IMR-90 (cell line): Measurements from ENCODE around the gene CSNK1D. TPM values are rescaled to one million over a fixed set of nuclear protein-coding genes. Genes with fewer than 3 reads are reported as not detected.

Experiments
- ATAC-seq: fragments of 200-7000 bp; cut with Tn5 transposase; 2 replicates; pipeline ENCODE4 v1.9.1; 2020; ENCODE audit warnings: low read depth, mild to moderate bottlenecking, moderate library complexity
- BruUV-seq: library from RNA; stranded (reverse); fragments of 400-500 nt; replicated peaks from 2 replicates; lab custom pipeline; 2021; lab: Mats Ljungman, UMichigan
- CTCF ChIA-PET: fragments of 300-600 bp; formaldehyde crosslinking; extraction: SDS; loops from one replicate; lab custom pipeline; 2021; ENCODE audit warnings: antibody characterized with exemption; lab: Yijun Ruan, JAX
- POLR2A ChIA-PET: fragments of 300-600 bp; sonication (Branson Sonifier 250); formaldehyde crosslinking; loops from one replicate; lab custom pipeline; 2022; ENCODE audit warnings: antibody characterized with exemption; ENCODE audit not compliant: unreplicated experiment; lab: Charles Lee
- DNase-seq: peaks from one replicate; pipeline ENCODE4 v3.0.0; 2013
- H2AFZ ChIP-seq: replicated peaks from 2 replicates; pipeline ENCODE3; 2013; ENCODE audit warnings: low read length, mild to moderate bottlenecking; ENCODE audit not compliant: poor library complexity
- H2AK5ac ChIP-seq: 2 replicates; pipeline ENCODE4 v1.6.1; 2013; ENCODE audit warnings: low read depth, low read length, inconsistent platforms
- H2AK9ac ChIP-seq: replicated peaks from 2 replicates; pipeline ENCODE3; 2013; ENCODE audit warnings: mild to moderate bottlenecking, low read depth, low read length, moderate library complexity; ENCODE audit not compliant: poor library complexity
- H2BK120ac ChIP-seq: 2 replicates; pipeline ENCODE4 v1.6.1; 2013; ENCODE audit warnings: low read depth, low read length, inconsistent platforms
- H2BK15ac ChIP-seq: 3 replicates; pipeline ENCODE4 v1.6.1; 2013; ENCODE audit warnings: low read depth, low read length, inconsistent platforms
- H2BK20ac ChIP-seq: 2 replicates; pipeline ENCODE4 v1.6.1; 2013; ENCODE audit warnings: low read depth, mild to moderate bottlenecking, inconsistent platforms, low read length, moderate library complexity
- H2BK5ac ChIP-seq: 2 replicates; pipeline ENCODE4 v1.6.1; 2013; ENCODE audit warnings: mild to moderate bottlenecking, low read depth, low read length, inconsistent platforms; ENCODE audit not compliant: poor library complexity, severe bottlenecking
- H3K14ac ChIP-seq: replicated peaks from 2 replicates; pipeline ENCODE4 v1.6.1; 2013; ENCODE audit warnings: low read depth, low read length, inconsistent platforms
- H3K18ac ChIP-seq: 2 replicates; pipeline ENCODE4 v1.6.1; 2013; ENCODE audit warnings: low read depth, low read length, control low read depth
- H3K23ac ChIP-seq: 2 replicates; pipeline ENCODE4 v1.6.1; 2013; ENCODE audit warnings: low read depth, low read length, inconsistent platforms
- H3K27ac ChIP-seq: 2 replicates; pipeline ENCODE4 v1.5.1; 2013; ENCODE audit warnings: mild to moderate bottlenecking, control low read depth, low read length; ENCODE audit not compliant: insufficient read depth
- H3K27me3 ChIP-seq: 2 replicates; pipeline ENCODE4 v1.6.1; 2013; ENCODE audit warnings: low read length; ENCODE audit not compliant: control insufficient read depth, insufficient read depth
- H3K36me3 ChIP-seq: 2 replicates; pipeline ENCODE4 v1.6.1; 2013; ENCODE audit warnings: low read length, mixed read lengths; ENCODE audit not compliant: control insufficient read depth, insufficient read depth
- H3K4ac ChIP-seq: 2 replicates; pipeline ENCODE4 v1.6.1; 2013; ENCODE audit warnings: low read depth, low read length, inconsistent platforms
- H3K4me1 ChIP-seq: 2 replicates; pipeline ENCODE4 v1.6.1; 2013; ENCODE audit warnings: low read length, mixed read lengths; ENCODE audit not compliant: control insufficient read depth, insufficient read depth
- H3K4me2 ChIP-seq: 2 replicates; pipeline ENCODE4 v1.6.1; 2013; ENCODE audit warnings: low read depth, mild to moderate bottlenecking, control low read depth, low read length, moderate library complexity
- H3K4me3 ChIP-seq: 2 replicates; pipeline ENCODE4 v1.5.1; 2013; ENCODE audit warnings: low read depth, mild to moderate bottlenecking, control low read depth, low read length, moderate library complexity; ENCODE audit not compliant: insufficient read depth
- H3K56ac ChIP-seq: 2 replicates; pipeline ENCODE4 v1.6.1; 2013; ENCODE audit warnings: low read length, inconsistent platforms; ENCODE audit not compliant: insufficient read depth; ENCODE audit errors: extremely low read depth
- H3K79me1 ChIP-seq, 2 experiments: 2 replicates each; pipeline ENCODE4 v1.6.1; 2013; ENCODE audit warnings: low read length in 2 of 2, inconsistent platforms in 1 of 2, low read depth in 1 of 2
- H3K9ac ChIP-seq: 2 replicates; pipeline ENCODE4 v1.6.1; 2013; ENCODE audit warnings: low read depth, low read length, control low read depth
- H3K9me1 ChIP-seq: 2 replicates; pipeline ENCODE4 v1.6.1; 2013; ENCODE audit warnings: low read length, inconsistent platforms; ENCODE audit not compliant: insufficient read depth
- H3K9me3 ChIP-seq: 2 replicates; pipeline ENCODE4 v1.6.1; 2013; ENCODE audit warnings: low read length; ENCODE audit not compliant: control insufficient read depth, insufficient read depth
- H4K20me1 ChIP-seq: 2 replicates; pipeline ENCODE4 v1.6.1; 2013; ENCODE audit warnings: low read length, inconsistent platforms; ENCODE audit not compliant: insufficient read depth
- H4K5ac ChIP-seq: 2 replicates; pipeline ENCODE4 v1.6.1; 2013; ENCODE audit warnings: mild to moderate bottlenecking, low read depth, low read length, control low read depth
- H4K8ac ChIP-seq, 2 experiments: 2 replicates each; pipeline ENCODE4 v1.6.1; 2013; ENCODE audit warnings: low read depth in 2 of 2, low read length in 2 of 2, control low read depth in 1 of 2, inconsistent platforms in 1 of 2
- H4K91ac ChIP-seq: 2 replicates; pipeline ENCODE4 v1.6.1; 2013; ENCODE audit warnings: low read depth, low read length, inconsistent platforms; ENCODE audit not compliant: insufficient read depth
- CEBPB ChIP-seq: IDR thresholded peaks from 2 replicates; pipeline ENCODE4 v1.6.1; 2012; ENCODE audit warnings: low read depth, low read length, improper control_type of control experiment
- MAFK ChIP-seq: IDR thresholded peaks from 2 replicates; pipeline ENCODE4 v1.6.1; 2012; ENCODE audit warnings: low read depth, low read length, improper control_type of control experiment
- MXI1 ChIP-seq: IDR thresholded peaks from 2 replicates; pipeline ENCODE4 v1.6.1; 2012; ENCODE audit warnings: low read depth, mild to moderate bottlenecking, low read length, moderate library complexity, borderline replicate concordance
- RAD21 ChIP-seq: IDR thresholded peaks from 2 replicates; pipeline ENCODE4 v1.6.1; 2012; ENCODE audit warnings: low read length, improper control_type of control experiment
- RCOR1 ChIP-seq: IDR thresholded peaks from 2 replicates; pipeline ENCODE4 v1.6.1; 2012; ENCODE audit warnings: mild to moderate bottlenecking, low read length, improper control_type of control experiment; ENCODE audit not compliant: insufficient replicate concordance
- RFX5 ChIP-seq: IDR thresholded peaks from 2 replicates; pipeline ENCODE4 v1.8.0; 2012; ENCODE audit warnings: low read depth, mild to moderate bottlenecking, low read length, moderate library complexity
- WGBS, 2 experiments: methylation state at CpG; one replicate each; pipeline versions ENCODE4 v1.1.5 to v1.1.7; 2013; ENCODE audit warnings: missing lambda C conversion rate in 2 of 2; ENCODE audit not compliant: insufficient read length in 1 of 2; ENCODE audit errors: extremely low coverage in 2 of 2; 5-methylcytosine and 5-hydroxymethylcytosine counted together
- dilution Hi-C: fragments of 300-500 bp; cut with HindIII; formaldehyde crosslinking; loops from one replicate; pipeline ENCODE4 v1.14.3; 2018; ENCODE audit warnings: low sequenced_read_pairs; ENCODE audit not compliant: unreplicated experiment
- in situ Hi-C: fragments of 300-500 bp; cut with MboI; formaldehyde crosslinking; loops from 3 replicates; pipeline ENCODE4 v1.14.3; 2019; ENCODE audit warnings: low sequenced_read_pairs, inconsistent platforms, mixed read lengths
- intact Hi-C: fragments of 100-400 bp; cut with micrococcal nuclease; formaldehyde crosslinking; loops from 2 replicates; pipeline ENCODE4 v1.10.0; 2022
- polyA plus RNA-seq, 3 experiments: library from polyadenylated mRNA; depleted of rRNA; stranded (reverse); fragments of >200 nt; gene quantifications; 2 replicates each; pipeline ENCODE4 v1.2.3, GENCODE V29; 2012; ENCODE audit warnings: low replicate concordance in 1 of 3
- total RNA-seq: library from RNA; depleted of rRNA; stranded (reverse); fragments of >200 nt; gene quantifications from 2 replicates; pipeline ENCODE4 v1.2.3, GENCODE V29; 2012
- TF ChIP-seq, protein P1 (sequence below): conservative IDR thresholded peaks from 2 replicates; pipeline ENCODE4 v1.5.1; 2012; ENCODE audit warnings: mild to moderate bottlenecking, low read depth, low read length, improper control_type of control experiment

Gene CSNK1D
- total and polyA plus RNA-seq, 2 of the 4 experiments (the other 2 are of a cell fraction) = 47.1 to 186 TPM

DNA sequence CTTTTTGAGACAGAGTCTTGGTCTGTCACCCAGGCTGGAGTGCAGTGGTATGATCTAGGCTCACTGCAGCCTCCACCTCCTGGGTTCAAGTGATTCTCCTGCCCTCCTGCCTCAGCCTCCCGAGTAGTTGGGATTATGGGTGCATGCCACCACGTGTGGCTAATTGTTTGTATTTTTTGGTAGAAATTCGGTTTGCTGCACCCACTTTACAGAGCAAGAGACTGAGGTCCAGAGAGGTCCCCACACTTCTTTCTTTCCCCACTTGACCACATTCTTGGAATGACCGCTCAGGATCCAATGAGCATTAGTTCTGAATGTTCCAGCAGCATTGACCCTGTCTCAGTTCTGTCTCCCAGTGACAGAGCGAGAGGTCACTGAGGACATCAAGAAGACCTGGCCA is 50.0 kb downstream of the CSNK1D start:
- CTCF ChIA-PET = no interaction called here
- no peak overlapping the region for H2AK9ac ChIP-seq
- WGBS, 2 experiments = no CpG with 5 or more reads among the region's 5 CpGs

More for the DNA sequence above, 50.0 kb downstream of the CSNK1D start:
- Histone ChIP-seq H3K9me1 (peaks cover 4% of the 10 kb centered on the region), H4K5ac (no peak overlapping the region), H3K27me3 (no peaks in the 10 kb centered on the region), H3K9ac (no peak overlapping the region), H3K4me2 (no peak overlapping the region), H2AK5ac (no peak overlapping the region), H3K9me3 (no peaks in the 10 kb centered on the region), H2BK5ac (no peak overlapping the region), H2AFZ (no peak overlapping the region), H2BK120ac (no peak overlapping the region), H3K56ac (no peak overlapping the region), H3K79me1 (peaks cover 7 to 49% of the 10 kb centered on the region in 2 experiments; a peak in 3 of 4 replicates), H4K8ac (no peak overlapping the region), H3K36me3 (no peaks in the 10 kb centered on the region), H2BK20ac (no peak overlapping the region), H3K18ac (no peak overlapping the region), H3K4ac (no peak overlapping the region), H3K27ac (no peak overlapping the region), H3K4me1 (peaks cover 14% of the 10 kb centered on the region), H4K20me1 (no peaks in the 10 kb centered on the region), H2BK15ac (no peak overlapping the region), H3K23ac (no peak overlapping the region), H3K4me3 (no peak overlapping the region), H4K91ac (no peak overlapping the region), H3K14ac (no peak overlapping the region)
- intact Hi-C loops (no loop called here), in situ Hi-C loops (no loop called here), dilution Hi-C loops (no loop called here)
- no TSS peak for BruUV-seq
- DNase-seq (no peak), ATAC-seq (no peak)
- POLR2A ChIA-PET = no interaction called here
- no peak for TF ChIP-seq RFX5
- TF ChIP-seq MAFK = no peak
- no peak for TF ChIP-seq CEBPB
- TF ChIP-seq RCOR1 = no peak
- TF ChIP-seq, protein P1, sequence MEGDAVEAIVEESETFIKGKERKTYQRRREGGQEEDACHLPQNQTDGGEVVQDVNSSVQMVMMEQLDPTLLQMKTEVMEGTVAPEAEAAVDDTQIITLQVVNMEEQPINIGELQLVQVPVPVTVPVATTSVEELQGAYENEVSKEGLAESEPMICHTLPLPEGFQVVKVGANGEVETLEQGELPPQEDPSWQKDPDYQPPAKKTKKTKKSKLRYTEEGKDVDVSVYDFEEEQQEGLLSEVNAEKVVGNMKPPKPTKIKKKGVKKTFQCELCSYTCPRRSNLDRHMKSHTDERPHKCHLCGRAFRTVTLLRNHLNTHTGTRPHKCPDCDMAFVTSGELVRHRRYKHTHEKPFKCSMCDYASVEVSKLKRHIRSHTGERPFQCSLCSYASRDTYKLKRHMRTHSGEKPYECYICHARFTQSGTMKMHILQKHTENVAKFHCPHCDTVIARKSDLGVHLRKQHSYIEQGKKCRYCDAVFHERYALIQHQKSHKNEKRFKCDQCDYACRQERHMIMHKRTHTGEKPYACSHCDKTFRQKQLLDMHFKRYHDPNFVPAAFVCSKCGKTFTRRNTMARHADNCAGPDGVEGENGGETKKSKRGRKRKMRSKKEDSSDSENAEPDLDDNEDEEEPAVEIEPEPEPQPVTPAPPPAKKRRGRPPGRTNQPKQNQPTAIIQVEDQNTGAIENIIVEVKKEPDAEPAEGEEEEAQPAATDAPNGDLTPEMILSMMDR = no peak
- TF ChIP-seq RAD21 = no peak
- TF ChIP-seq MXI1 = no peak
